A549 (cell line): ENCODE measurements around the gene ARMC9.

Experiments used
- EP300 ChIP-seq, 2 experiments: fragments of >200 bp; sonication (Bioruptor Twin); formaldehyde crosslinking; IDR thresholded peaks; 2 replicates in 1 of 2; 3 replicates in 1 of 2; pipeline ENCODE4 v1.6.1; 2016 to 2017
- ESRRA ChIP-seq: fragments of 150-350 bp; IDR thresholded peaks from 2 replicates; pipeline ENCODE4 v1.6.1; 2014; ENCODE audit warnings: mild to moderate bottlenecking, low read length, borderline replicate concordance
- MAFK ChIP-seq: fragments of 450-650 bp; IDR thresholded peaks from 2 replicates; pipeline ENCODE4 v1.6.1; 2014; ENCODE audit not compliant: partially characterized antibody
- MAZ ChIP-seq: fragments of 150-350 bp; IDR thresholded peaks from 2 replicates; pipeline ENCODE4 v1.6.1; 2014; ENCODE audit warnings: antibody characterized with exemption, low read depth, low read length, borderline replicate concordance
- POLR2A ChIP-seq: IDR thresholded peaks from 2 replicates; pipeline ENCODE4 v1.6.1; 2012; ENCODE audit warnings: mild to moderate bottlenecking, low read length
- POLR2AphosphoS2 ChIP-seq: conservative IDR thresholded peaks from 2 replicates; pipeline ENCODE4 v1.6.1; 2012; ENCODE audit warnings: low read length, improper control_type of control experiment, inconsistent platforms
- TF ChIP-seq, protein P1 (sequence below): fragments of >200 bp; sonication (Bioruptor Twin); formaldehyde crosslinking; IDR thresholded peaks from 3 replicates; pipeline ENCODE4 v1.5.1; 2016
- TF ChIP-seq, protein P2 (sequence below): fragments of 200-600 bp; sonication (generic); IDR thresholded peaks from 2 replicates; pipeline ENCODE4 v1.6.1; 2016; ENCODE audit warnings: antibody characterized with exemption, mild to moderate bottlenecking, moderate library complexity

DNA sequence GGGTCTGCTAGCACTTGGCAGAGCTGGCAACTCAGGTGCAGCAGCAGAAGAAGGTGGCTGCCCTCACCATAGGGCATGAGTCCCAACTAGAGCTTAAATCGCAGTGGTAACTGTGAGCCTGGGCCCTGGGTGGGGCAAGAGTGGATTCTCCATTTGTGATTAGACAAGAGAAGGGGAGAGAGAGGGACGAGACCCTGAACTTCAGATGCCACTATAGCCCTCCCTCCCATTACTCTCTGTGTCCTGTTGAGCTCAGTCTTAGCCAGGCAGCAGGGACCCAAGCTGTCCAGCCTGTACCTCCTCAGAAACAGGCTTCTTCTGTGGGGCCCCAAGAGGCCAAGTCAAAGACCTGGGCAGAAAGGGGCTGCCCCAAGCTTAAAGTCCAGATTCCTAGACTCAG lies 127.4 kb downstream of the ARMC9 start:
- TF ChIP-seq, protein P1, sequence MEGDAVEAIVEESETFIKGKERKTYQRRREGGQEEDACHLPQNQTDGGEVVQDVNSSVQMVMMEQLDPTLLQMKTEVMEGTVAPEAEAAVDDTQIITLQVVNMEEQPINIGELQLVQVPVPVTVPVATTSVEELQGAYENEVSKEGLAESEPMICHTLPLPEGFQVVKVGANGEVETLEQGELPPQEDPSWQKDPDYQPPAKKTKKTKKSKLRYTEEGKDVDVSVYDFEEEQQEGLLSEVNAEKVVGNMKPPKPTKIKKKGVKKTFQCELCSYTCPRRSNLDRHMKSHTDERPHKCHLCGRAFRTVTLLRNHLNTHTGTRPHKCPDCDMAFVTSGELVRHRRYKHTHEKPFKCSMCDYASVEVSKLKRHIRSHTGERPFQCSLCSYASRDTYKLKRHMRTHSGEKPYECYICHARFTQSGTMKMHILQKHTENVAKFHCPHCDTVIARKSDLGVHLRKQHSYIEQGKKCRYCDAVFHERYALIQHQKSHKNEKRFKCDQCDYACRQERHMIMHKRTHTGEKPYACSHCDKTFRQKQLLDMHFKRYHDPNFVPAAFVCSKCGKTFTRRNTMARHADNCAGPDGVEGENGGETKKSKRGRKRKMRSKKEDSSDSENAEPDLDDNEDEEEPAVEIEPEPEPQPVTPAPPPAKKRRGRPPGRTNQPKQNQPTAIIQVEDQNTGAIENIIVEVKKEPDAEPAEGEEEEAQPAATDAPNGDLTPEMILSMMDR, result no peak
- no peak for TF ChIP-seq ESRRA
- no peak for TF ChIP-seq POLR2A
- TF ChIP-seq MAFK, result no peak
- TF ChIP-seq, protein P2, sequence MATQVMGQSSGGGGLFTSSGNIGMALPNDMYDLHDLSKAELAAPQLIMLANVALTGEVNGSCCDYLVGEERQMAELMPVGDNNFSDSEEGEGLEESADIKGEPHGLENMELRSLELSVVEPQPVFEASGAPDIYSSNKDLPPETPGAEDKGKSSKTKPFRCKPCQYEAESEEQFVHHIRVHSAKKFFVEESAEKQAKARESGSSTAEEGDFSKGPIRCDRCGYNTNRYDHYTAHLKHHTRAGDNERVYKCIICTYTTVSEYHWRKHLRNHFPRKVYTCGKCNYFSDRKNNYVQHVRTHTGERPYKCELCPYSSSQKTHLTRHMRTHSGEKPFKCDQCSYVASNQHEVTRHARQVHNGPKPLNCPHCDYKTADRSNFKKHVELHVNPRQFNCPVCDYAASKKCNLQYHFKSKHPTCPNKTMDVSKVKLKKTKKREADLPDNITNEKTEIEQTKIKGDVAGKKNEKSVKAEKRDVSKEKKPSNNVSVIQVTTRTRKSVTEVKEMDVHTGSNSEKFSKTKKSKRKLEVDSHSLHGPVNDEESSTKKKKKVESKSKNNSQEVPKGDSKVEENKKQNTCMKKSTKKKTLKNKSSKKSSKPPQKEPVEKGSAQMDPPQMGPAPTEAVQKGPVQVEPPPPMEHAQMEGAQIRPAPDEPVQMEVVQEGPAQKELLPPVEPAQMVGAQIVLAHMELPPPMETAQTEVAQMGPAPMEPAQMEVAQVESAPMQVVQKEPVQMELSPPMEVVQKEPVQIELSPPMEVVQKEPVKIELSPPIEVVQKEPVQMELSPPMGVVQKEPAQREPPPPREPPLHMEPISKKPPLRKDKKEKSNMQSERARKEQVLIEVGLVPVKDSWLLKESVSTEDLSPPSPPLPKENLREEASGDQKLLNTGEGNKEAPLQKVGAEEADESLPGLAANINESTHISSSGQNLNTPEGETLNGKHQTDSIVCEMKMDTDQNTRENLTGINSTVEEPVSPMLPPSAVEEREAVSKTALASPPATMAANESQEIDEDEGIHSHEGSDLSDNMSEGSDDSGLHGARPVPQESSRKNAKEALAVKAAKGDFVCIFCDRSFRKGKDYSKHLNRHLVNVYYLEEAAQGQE, result no peak
- TF ChIP-seq MAZ, result no peak
- no peak for TF ChIP-seq POLR2AphosphoS2
- TF ChIP-seq EP300 (IDR thresholded peaks at IDR 0.05), result no peak
